IPS-11a (cell line): Measurements from ENCODE around the gene SPG21.

Source experiments
- H3K4me3 ChIP-seq: one replicate; pipeline ENCODE4 v1.5.1; 2013; ENCODE audit warnings: low read depth, low read length, control low read depth

SPG21 gene

DNA sequence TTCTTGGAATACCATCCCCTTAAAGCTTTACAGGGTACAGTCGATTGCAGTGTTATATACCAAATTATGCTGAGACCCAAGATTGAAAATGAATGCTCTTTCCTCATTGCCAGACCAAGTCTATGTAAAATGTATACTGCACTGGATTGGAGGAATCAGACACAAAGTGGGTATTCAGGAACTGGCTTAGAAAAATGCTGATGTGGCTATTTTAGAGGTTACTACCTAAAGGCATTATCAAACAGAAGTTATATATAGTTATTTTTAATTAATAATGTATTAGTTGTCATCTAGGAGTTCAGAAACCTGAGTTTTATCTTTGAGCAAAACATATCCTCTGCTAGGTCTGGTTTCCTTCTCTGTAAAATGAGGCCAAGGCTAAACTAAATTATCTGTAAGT is 3.6 kb upstream of the SPG21 start:
- no peak overlapping the region for H3K4me3 ChIP-seq

DNA sequence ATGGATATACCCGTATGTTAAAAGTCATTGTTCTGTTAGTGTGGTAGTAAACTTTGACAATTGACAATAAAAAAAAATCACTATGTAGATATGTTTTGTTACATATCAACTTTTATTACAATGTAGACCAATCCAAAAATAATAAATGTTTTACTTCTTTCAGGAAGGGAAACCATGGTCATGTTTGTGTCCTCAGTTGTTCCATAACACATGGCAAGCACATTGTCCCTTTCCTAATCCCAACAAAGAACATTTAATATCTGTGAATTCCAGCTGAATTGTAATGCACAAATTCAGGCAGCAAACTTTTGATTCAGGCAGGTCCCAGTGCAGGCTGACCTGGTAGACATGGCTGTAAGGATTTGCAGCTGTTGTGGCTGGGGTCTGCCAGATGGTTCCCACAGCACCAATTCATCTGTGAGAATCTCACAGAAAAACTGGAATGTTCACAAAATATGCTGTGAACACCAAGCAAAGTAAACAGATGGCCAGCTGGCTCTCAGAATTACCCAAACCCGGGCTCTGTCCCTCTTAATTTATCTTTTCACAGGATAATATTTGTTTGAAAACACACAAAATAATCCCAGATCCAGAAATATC is 1.9 kb upstream of the SPG21 start:
- no peak overlapping the region for H3K4me3 ChIP-seq

DNA sequence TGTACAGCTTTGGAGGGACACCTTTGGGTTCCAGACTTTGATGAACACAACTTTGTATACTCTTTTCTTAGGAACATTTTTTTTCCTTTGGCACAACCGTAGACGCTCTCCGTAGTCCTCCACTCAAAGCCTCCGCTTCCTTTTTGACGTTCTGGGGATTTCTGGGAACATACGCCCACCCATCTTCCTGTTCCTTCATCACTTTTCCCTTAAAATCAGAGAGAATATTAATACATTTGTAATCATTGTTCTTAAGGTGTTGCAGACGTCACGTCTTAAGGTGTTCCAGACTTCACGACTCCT is 405 bp upstream of the SPG21 start:
- H3K4me3 ChIP-seq, result peak overlapping the region; percentile 89

DNA sequence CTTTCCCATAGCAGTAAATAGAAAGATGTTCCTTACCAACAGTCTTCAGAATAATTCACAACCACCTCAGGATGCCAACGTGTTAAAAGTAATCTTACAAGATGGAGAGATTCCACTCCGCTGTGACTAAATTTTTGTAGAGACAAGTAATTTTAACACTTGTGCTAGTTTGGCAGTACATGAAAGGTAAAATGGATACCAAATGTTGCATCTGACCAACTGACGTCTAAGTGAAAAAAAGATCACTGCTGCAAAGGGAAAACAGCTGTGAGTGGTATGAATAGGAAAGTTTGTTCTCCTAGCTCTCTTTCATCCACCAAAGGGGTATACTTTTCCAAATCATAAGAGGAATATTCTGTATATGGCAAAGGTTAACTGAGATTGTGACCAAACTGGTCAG is 2.6 kb downstream of the SPG21 start:
- no peak overlapping the region for H3K4me3 ChIP-seq

DNA sequence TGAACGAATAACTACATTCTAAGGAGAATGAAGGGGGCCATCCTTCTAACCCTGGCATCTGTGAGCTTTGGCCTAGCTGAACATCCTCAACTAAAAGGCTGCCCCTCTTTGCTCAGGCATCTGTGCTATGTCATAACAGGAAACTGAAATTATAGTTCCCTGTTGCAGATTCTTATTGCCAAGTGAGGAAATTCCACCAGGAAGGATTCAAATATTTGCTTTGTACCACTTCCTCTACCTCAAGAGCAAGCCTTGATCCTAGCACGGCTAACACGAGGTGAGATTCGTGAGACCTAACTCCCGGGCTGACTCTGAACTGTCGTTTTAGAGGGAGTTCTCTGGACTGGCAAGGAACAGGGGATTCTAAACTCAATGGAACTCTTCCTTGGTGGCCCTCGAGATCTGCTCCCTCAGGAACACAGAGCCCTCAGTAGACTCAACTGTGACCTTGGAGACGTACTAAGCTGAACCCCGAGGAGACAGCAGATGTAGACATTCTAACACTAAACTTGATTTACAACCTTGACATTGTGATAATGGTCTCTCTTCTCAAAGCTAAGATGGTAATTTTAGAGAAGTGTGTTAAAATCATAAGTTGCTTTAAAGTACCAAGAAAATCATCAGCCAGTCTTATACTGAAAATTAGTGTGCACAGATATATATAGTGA is 4.2 kb downstream of the SPG21 start:
- H3K4me3 ChIP-seq, result no peak overlapping the region

DNA sequence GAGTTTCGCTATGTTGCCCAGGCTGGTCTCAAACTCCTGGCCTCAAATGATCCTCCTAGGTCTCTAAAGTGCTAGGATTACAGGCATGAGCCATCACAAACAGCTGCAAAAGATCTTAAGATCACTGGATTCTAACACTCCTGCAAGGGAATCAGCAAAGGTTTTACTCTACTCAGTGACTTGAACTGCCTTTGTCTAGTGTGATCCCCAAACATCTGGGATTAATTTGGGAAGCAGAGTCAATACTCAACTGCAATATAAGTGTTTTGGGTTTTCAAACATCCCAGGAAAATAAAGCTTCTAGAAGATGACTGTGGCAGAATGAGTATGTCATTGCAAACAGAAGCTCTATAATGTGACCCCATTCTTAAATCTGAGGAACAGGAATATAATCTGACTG is 7.2 kb downstream of the SPG21 start:
- no peak overlapping the region for H3K4me3 ChIP-seq

DNA sequence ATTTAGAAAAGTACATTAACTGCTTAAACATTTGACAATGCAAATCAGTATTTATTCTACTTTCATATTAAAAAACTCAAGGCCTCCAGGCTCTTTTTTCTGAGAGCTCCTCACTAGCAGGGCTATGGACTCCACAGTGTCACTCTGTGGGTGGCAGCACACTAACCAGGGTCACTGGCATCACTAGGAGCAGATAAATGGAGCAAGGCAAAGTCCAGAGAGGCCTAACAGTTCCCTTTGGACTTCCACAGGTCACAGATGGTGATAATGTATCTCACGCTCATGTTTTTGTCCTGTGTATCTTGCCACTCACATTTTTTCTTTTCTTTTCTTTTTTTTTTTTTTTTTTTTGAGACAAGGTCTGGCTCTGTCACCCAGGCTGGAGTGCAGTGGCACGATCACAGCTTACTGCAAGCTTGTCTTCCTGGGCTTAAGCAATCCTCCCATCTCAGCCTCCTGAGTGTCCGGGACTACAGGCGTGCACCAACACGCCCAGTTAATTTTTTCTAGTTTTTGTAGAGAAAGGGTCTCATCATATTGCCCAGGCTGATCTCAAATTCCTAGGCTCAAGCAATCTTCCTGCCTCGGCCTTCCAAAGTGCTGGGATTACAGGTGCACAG is 7.8 kb downstream of the SPG21 start:
- H3K4me3 ChIP-seq, result no peak overlapping the region

DNA sequence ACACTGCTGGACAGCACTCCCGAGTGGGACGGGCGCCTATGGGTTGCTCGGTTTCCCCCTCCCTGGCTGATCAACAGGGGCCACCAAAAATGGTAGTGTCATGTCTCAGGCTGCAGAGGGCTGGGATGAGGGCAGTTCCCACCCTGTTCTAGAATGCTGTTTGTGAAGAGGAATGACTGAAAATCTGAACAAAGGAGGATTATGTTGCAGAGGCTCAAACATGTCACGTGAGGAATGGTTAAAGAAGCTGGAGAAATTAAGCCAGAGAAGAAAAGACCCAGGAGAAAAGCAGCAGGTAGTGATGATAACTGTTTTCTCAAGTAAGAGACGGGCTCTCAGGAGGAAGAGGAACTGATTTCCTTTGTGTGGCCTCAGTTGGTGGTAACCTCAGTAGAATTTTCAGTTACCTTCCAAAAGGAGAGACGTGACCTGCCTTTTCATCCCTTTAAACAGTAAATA is 10.4 kb downstream of the SPG21 start:
- H3K4me3 ChIP-seq, result no peak overlapping the region

DNA sequence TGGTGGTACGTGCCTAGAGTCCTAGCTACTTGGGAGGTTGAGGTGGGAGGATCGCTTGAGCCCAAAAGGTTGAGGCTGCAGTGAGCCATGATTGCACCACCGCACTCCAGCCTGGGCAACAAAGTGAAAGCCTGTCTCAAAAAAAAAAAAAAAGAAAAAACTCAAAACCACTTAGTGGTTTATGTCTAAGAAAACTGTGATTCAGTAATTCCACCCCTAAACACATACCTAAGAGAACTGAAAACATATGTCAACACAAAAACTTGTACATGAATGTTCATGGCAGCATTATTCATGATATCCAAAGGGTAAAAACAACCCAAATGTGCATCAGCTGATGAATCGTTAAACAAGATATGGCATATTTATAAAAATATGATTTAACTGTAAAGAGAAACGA is 14.3 kb downstream of the SPG21 start:
- H3K4me3 ChIP-seq, result no peak overlapping the region

DNA sequence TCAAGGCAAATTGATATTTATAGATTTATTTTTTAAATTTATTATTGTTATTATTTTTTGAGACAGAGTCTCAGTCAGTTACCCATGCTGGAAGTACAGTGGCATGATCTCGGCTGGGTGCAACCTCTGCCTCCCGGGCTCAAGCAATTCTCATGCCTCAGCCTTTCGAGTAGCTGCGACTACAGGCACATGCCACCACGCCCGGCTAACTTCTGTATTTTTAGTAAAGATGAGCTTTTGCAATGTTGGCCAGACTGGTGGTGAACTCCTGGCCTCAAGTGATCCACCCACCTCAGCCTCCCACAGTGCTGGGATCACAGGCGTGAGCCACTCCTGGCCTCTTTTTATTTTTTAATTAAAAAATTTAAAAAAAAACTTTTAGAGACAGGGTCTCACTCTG is 19.0 kb downstream of the SPG21 start:
- no peak overlapping the region for H3K4me3 ChIP-seq

DNA sequence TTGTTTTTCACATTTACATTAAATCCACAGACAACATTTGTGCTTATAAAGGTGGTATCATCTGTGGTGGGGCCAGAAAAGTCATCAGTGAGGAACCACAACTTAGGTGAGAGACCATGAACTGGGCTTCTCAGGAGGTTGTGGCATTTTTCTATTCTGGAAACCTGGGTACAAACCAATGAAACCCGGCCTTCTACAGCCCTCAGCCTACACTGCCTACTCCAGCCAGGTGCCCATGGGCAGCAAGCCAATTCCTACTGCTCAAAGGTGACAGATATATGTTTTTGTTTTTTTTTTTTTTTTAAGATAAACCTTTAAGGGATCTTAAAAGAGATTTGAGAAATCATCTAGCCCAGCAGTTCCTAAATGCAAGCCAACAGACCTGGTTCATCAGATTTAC is 20.3 kb downstream of the SPG21 start:
- H3K4me3 ChIP-seq, result no peak overlapping the region

DNA sequence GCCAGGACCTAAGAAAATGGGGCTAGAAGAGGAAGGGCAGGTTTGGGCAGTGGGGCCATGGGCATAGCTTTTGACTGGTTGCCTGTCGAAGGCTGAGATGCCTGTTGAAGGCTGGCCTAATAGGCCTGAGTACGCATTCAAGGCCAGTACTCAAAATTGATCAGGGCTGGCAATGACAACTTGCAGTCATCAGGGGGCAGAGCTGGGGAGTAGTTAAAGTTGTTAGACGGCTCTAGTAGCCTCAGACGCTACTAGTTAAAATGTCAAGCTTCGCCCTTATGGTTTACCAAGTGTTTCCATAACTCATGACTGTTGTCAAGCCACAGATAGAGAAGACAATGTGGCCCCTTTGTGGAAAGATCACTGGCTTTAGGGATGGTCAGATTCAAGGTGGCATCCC is 28.7 kb downstream of the SPG21 start:
- no peak overlapping the region for H3K4me3 ChIP-seq

DNA sequence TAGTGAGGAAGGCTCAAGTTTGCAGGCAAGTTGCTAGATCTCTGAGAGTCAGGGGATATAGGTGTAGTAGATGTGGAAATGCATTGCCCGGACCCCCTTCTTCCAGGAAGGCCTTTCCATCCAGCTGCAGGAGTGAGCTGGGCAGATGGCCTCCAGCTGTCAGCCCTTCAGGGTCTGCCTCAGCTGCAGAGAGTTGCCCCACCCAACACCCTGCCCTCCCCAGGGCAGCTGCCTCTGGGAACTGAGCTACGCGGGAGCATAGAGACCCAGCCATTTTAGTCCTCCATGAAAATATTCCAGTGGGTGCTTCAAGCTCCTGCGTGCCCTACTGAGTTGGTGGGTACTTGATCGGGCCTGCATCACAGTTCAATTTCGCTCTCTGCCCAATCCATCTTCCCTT is 29.6 kb downstream of the SPG21 start:
- H3K4me3 ChIP-seq, result no peak overlapping the region

DNA sequence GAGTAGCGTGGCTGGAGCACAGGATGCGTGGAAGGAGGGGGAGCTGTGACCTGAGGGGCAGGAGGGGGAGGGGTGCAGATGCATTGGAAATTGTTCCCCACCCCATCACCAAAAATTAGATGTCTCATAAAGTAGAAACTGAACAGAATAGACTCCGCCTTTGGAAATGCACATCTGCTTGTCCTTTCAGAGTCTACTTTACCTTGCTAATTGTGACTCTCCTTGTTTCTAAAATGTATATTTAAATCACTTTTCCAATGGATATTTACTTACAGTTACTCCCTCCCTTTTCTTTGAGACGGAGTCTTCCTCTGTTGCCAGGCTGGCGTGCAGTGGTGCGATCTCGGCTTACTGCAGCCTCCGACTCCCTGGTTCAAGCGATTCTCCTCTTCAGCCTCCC is 30.6 kb downstream of the SPG21 start:
- no peak overlapping the region for H3K4me3 ChIP-seq

DNA sequence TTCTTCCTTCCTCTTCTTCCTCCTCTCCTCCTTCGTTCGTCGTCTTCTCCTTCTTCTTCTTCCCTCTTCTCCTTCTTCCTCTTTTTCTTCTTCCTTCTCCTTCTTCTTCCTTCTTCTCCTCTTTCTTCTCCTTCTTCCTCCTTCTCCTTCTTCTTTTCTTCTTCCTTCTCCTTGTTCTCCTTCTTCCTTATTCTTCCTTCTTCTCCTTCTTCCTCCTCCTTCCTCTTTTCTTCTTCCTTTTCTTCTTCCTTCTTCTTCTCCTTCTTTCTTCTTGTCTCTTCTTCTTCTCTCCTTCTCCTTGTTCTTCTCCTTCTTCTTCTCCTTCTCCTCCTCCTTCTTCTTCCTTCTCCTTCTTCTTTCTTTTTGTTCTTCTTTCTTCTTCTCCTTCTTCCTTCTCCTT is 35.3 kb downstream of the SPG21 start:
- H3K4me3 ChIP-seq, result no peak overlapping the region

DNA sequence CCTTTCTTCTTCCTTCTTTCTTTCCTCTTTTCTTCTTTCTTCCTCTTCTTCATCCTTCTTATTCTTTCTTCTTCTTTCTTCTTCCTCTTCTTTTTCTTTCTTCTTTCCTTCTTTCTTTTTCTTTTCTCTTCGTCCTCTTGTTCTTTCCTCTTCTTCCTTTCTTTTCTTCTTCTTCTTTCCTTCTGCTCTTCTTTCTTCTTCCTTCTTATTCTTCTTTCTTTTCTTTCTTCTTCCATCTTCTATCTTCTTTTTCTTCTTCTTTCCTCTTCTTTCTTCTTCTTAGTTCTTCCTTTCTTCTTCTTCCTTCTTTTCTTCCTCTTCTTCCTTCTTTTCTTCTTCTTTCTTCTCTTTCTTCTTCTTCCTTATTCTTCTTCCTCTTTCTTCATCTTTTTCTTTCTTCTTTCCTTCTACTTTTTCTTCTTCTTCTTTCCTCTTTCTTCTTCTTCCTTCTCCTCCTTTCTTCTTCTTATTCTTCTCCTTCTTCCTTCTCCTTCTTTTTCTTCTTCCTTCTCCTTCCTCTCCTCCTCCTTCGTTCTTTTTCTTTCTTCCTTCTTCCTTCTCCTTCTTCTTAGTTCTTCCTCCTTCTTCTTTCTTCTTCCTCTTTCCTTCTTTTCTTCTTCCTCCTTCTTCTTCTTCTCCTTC is 37.8 kb downstream of the SPG21 start:
- H3K4me3 ChIP-seq, result no peak overlapping the region

DNA sequence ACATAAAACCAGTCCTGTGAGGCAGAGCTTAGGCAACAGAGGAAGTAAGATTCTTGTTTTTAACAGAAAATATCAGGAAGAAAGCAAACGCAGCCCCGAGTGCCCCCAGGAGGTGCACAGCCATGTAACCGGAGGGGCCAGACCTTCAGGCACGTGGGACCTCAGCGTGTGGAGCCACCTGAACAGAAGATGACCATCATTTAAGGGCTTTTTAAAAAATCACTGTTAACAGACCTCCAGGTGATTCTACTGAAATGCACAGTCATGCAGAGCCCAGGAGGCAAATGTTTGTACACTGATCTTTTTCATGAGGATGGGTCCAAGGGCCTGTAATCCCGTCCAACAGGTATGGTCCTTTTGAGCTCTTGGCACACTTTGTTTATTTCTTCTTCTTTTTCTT is 38.8 kb downstream of the SPG21 start:
- H3K4me3 ChIP-seq, result no peak overlapping the region

DNA sequence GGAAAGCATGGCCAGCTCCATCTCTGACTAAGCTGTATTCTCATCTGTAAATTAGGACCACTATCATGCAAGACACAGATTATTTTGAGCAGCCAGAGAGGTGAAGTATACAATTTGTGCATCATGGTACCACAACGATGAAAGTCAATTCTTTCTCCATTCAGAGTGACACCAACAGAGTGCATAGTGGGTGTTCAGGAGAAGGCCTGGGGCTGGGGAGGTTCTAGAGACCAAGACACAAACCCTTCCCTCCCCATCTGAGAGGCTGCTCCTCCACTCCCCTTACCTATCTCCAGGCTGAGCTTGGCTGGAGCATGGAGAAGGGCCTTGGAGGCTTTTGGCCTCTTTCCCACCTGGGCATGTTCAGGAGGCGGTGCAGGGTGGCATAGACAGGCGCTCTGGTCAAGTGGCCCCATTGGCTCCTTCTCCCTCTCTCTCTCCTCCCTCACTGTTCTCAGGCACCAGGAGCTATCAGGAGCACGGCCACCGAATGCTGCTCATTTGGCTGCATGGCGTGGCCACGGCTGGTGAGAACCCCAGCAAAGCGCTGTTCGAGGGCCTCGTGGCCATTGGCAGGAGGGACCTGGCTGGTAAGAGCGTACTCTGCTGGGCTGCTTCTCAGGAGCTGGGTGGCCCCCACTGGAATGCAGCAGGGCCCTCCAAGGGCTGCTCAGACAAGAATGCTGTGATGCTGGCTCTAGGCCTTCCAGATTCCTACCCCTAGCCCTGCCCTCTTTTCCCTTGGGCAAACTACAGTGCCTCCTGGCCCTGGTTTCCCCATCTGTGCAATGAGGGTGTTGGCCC is 40.1 kb downstream of the SPG21 start:
- no peak overlapping the region for H3K4me3 ChIP-seq

DNA sequence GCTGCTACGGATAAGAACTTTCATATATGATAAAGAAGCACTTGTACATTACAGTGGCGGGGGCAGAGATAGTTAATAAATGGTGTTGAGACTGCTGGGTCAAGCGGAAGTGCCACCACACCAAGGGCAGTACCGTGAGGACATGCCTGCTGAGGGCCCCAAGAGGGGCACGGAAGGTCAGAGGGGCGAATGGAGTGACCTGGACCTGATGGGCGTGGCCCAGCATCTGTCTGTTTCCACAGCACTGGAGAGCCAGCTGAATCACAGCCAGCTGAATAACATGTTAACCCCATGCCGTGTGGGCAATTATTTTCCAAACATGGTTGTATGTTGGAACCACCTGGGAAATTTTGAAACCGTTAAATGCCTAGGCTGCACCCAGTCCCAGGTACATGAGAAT is 40.8 kb downstream of the SPG21 start:
- H3K4me3 ChIP-seq, result no peak overlapping the region

DNA sequence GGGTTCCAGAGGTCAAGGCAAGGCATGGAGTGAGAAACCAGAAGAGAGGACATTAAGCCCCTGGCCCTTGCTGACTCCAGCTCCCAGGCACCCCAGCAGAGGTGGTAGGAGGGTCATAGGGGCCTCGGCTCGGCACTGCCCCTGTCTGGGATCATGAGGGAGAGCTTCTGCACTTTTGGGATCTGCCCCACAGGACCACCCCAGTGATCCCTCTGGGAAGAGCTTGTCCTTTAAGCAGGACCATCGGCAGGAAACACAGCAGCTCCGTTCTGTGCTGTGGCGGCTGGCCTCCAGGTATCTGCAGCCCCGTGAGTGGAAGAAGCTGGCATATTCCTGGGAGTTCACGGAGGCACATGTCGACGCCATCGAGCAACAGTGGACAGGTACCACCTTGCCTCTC is 42.5 kb downstream of the SPG21 start:
- no peak overlapping the region for H3K4me3 ChIP-seq

DNA sequence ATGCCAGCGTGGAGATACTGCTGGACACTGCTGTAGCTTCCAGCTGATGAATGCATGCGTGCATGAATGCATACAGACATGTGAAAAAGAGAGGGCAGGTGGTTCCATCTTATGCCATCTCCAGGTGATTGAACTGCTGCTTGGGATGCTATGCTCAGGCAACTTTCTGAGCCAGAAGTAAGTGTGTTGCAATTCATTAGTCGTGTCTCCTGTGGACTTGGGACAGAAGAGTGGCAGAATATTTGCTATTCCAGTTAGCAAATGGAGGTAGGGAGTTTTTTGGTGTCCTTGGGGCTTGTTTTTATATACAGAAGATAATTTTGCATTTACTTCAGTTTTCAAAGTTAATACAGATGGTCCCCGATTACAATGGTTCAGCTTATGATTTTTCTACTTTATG is 44.8 kb downstream of the SPG21 start:
- no peak overlapping the region for H3K4me3 ChIP-seq
